Measurements from ENCODE around the gene ALDOC.
A peak's percentile ranks its signal among the peaks of the same experiment; 100 is the strongest.

The ALDOC gene

DNA sequence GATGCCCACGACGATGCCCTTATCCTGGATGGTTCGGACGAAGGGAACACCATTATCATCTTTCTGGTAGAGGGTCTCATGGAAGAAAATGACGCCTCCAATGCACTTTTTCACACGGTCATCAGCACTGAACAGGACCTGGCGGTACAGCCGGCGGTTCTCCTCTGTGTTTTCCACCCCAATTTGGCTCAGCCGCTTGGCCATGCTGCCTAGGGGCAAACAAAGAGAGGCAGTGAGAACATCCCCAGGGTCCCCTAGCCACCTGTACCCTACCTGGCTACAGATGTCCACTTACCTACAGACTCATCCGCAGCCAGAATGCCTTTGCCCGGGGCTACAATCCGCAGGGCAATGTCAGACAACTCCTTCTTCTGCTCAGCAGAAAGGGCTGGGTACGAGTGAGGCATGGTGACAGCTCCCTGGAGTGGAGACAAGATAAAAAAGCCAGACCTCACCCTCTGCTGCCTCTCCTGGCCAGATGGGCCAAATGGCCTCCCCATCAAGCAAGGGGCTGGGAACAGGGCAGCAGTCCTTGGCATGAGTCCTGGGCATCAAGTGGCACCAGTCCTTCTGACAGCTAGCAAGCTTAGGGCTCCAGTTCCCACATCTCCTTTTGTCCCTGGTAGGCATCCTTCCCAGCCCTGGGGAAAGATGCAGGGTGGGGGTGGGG, 1.4 kb downstream of the ALDOC start:
- peaks cover 8% of the 10 kb centered on the region; the same call in 1 of the 2 replicates for H3K36me3 ChIP-seq (ENCODE audit: insufficient read depth, low read length)
- peaks cover 7% of the 10 kb centered on the region; the same call in 1 of the 2 replicates for H3K4me1 ChIP-seq (ENCODE audit: insufficient read depth, low read length)
- no peak overlapping the region for H3K9ac ChIP-seq (ENCODE audit: low read depth, low read length)
- H3K9me3 ChIP-seq (ENCODE audit: control insufficient read depth, insufficient read depth, low read length): no peaks in the 10 kb centered on the region

DNA sequence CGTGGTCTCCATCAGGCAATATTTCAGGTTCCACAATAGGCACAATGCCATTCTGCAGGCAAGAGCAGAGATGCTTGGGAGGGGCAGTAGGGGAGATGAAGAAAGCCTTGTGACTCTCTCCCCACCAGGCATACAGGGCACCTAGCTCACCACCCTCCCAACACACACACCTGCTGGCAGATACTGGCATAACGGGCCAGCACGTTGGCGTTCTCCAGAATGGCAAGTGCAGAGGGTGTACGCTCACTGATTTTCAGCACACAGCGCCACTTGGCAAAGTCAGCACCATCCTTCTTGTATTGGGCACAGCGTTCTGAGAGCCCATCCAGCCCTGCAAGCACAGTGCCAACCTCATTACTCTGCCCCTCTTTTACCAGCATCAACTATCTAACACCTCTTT, 2.2 kb downstream of the ALDOC start:
- peaks cover 7% of the 10 kb centered on the region; the same call in 1 of the 2 replicates for H3K4me1 ChIP-seq (ENCODE audit: insufficient read depth, low read length)

DNA sequence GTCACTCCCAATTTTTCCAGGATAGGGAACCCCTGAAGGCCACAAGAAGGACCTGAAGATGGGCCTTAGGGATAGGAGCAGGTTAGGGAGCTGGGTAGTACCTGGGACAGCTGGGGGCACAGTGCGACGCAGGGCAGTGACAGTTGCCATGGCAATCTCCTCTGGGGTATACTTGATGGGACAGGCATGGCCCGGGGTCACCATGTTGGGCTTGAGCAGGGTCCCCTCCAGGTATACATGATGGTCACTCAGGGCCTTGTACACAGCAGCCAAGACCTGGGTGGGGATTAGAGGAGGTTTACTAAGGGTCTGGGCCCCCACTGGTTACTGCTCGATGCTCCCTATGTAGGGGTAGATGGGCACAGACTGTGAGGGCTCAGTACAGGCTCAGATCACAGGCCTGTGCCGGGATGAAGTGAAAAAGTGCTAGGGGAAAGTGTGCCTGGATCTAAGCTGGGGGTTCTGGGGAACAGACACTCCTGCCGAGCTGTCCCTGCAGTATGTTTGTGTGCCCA, 2.7 kb downstream of the ALDOC start:
- Histone ChIP-seq H3K9ac (ENCODE audit: low read depth, low read length) (no peak overlapping the region), H3K4me1 (ENCODE audit: insufficient read depth, low read length) (peaks cover 7% of the 10 kb centered on the region; the same call in 1 of the 2 replicates), H3K36me3 (ENCODE audit: insufficient read depth, low read length) (peaks cover 5% of the 10 kb centered on the region; the same call in 1 of the 2 replicates), H3K9me3 (ENCODE audit: control insufficient read depth, insufficient read depth, low read length) (no peaks in the 10 kb centered on the region)

More for the DNA sequence above, 2.2 kb downstream of the ALDOC start:
- Histone ChIP-seq H3K36me3 (ENCODE audit: insufficient read depth, low read length) (peaks cover 8% of the 10 kb centered on the region; the same call in 1 of the 2 replicates), H3K9ac (ENCODE audit: low read depth, low read length) (no peak overlapping the region), H3K9me3 (ENCODE audit: control insufficient read depth, insufficient read depth, low read length) (no peaks in the 10 kb centered on the region)

DNA sequence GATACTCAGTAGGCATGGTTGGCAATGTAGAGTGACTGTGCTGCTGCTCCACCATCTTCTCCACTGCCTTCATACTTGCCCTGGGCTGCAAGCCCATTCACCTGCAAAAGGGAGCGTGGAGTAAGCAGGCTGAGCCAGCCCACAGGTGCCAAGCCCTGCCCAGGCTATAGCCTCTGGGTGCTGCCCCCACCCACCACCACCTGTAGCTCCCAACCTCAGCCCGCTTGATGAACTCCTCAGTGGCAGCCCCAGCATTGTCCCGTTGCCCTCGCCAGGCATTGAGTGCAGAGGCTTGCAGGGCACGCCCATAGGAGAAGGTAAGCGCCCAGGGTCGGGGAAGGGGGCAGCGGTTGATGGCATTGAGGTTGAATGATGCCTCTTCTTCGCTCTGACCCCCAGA, 3.2 kb downstream of the ALDOC start:
- H3K9ac ChIP-seq (ENCODE audit: low read depth, low read length): no peak overlapping the region
- H3K4me1 ChIP-seq (ENCODE audit: insufficient read depth, low read length): peaks cover 7% of the 10 kb centered on the region; the same call in 1 of the 2 replicates
- no peaks in the 10 kb centered on the region for H3K9me3 ChIP-seq (ENCODE audit: control insufficient read depth, insufficient read depth, low read length)
- H3K36me3 ChIP-seq (ENCODE audit: insufficient read depth, low read length): no peaks in the 10 kb centered on the region

DNA sequence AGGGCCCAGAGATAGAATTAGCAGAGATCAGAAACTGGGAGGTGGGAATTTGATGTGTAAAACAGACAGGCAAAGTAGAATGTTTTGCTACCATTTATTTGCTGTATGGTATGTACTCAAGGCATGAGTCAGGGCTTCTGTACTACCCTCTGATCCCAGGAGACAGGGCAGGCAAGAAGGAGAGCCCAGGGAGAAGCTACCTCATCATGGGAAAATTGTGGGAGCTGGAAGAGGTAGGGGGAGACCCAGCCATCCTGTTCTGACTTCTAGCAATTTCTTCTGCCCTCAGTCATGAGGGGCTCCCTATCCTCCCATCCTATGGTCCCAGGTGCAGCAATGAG, 3.7 kb downstream of the ALDOC start:
- Histone ChIP-seq H3K9me3 (ENCODE audit: control insufficient read depth, insufficient read depth, low read length) (no peaks in the 10 kb centered on the region), H3K9ac (ENCODE audit: low read depth, low read length) (no peak overlapping the region), H3K4me1 (ENCODE audit: insufficient read depth, low read length) (peaks cover 7% of the 10 kb centered on the region; the same call in 1 of the 2 replicates), H3K36me3 (ENCODE audit: insufficient read depth, low read length) (no peaks in the 10 kb centered on the region)

DNA sequence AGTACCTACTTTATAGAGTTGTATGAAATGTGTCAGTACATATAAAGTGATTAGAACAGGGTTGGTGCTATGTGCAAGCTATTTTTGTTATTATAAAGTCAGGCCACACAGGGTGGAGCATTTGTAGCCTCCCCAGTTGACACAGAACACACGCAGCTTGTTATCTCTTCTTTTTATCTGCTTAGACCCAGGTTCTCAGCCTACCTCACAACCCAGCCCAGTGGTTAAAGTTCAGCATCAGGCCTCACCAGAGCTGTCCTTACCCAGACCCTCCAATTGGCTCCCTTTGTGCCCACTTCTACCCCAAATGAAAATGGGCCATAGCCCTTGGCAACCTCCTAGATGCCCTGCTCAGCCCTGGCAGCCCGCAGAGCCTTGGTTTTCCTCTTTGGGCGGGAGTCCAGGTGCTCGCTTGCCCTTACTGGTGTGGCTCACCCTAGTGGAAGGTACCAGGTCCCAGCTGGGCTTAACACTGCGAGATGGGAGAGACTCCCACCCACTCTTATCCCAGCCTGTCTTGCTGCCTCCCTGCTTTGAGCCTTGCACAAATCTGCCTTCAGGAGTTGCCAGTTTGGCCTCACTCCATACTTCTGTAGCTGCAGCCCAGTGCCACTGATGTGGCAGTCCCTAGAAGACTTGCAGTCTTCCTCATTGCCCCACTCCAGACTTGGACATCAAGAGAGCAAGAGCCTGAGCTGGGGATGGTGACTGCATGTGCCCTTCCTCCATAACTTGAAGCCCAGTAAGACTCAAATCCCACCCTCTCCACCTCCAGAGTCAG, 4.2 kb downstream of the ALDOC start:
- Histone ChIP-seq H3K4me1 (ENCODE audit: insufficient read depth, low read length) (peaks cover 6% of the 10 kb centered on the region; the same call in 1 of the 2 replicates), H3K9ac (ENCODE audit: low read depth, low read length) (0 out of 2 replicates have a peak overlapping the region, but pooled peaks have one; percentile 88), H3K9me3 (ENCODE audit: control insufficient read depth, insufficient read depth, low read length) (no peaks in the 10 kb centered on the region), H3K36me3 (ENCODE audit: insufficient read depth, low read length) (no peaks in the 10 kb centered on the region)

DNA sequence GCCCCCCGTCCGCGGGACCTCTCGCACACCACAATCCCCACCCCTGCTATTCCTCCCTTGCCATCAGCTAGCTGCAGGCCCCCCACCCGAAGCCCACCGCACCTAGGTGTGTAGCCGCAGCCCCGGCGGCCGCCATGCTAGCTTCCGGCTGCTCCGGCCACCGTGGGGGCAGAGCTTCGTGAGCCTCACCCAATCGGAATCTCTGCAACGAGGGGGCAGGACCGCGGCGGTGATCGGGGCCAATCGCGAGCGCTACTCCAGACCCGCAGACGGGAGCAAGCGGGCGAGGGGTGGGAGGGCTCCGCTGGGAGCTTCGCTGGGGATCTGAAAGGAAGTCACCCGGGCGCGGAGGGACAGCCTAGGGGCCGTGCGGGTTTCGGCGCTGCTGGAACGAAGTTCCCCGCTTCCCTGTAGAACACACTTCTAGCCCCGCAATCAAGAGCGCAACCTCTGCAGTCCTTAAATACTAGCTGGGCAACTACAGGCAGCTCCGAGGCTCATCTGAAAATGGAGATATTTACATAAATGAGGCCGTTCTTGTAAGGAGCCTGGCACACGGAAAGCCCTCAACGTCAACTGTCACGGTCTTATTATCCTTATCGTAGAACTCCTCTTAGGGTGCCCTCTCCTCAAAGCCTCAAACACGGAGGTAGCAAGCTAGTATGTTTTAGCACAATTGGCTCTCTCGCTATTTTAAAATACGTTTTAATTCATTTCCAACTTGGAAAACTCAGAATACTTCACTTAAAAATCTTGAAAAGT, 5.2 kb downstream of the ALDOC start, which contains the start of gene PIGS:
PIGS (minus strand) TSS at position 164 of the 762 bp plus-strand sequence; CDS start at position 136, 28 bp downstream.
- no peaks in the 10 kb centered on the region for H3K9me3 ChIP-seq (ENCODE audit: control insufficient read depth, insufficient read depth, low read length)
- H3K9ac ChIP-seq (ENCODE audit: low read depth, low read length): peak within 1 kb of the TSS; percentile 88
- H3K36me3 ChIP-seq (ENCODE audit: insufficient read depth, low read length): no peaks in the 10 kb centered on the region
- no peaks in the 10 kb centered on the region for H3K4me1 ChIP-seq (ENCODE audit: insufficient read depth, low read length)

DNA sequence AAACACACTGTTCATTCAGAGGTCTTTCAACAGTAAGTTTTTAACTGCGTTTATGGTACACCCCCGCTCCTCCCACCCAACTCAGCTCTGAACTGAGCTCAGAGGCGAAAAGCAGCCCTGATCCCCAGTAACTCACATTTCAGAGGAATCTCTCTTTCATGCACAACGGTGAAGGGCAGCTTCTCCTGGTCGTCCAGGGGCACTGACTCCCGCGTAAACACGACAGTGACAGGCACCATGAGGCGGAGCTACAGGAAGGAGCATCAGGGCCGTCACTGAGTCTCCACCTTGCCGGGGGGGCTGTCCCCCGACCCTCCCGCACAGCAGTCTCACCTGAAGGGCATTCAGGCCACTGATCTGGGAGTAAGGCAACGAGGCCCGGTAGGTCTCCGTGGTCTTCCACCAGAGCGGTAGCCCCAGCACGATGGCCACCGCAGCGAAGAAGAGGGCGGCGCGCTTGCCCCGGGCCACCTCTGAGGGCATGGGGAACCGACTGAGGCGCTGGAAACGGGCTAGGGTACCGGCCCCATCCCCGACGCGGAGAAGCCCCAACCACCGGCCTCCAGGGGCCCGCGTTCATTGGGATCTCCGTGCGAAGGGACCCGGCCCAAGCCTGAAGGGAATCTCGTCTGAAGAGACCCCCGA, 5.9 kb downstream of the ALDOC start:
- H3K4me1 ChIP-seq (ENCODE audit: insufficient read depth, low read length): no peaks in the 10 kb centered on the region
- no peaks in the 10 kb centered on the region for H3K9me3 ChIP-seq (ENCODE audit: control insufficient read depth, insufficient read depth, low read length)
- no peaks in the 10 kb centered on the region for H3K36me3 ChIP-seq (ENCODE audit: insufficient read depth, low read length)
- H3K9ac ChIP-seq (ENCODE audit: low read depth, low read length): peak overlapping the region; percentile 88

DNA sequence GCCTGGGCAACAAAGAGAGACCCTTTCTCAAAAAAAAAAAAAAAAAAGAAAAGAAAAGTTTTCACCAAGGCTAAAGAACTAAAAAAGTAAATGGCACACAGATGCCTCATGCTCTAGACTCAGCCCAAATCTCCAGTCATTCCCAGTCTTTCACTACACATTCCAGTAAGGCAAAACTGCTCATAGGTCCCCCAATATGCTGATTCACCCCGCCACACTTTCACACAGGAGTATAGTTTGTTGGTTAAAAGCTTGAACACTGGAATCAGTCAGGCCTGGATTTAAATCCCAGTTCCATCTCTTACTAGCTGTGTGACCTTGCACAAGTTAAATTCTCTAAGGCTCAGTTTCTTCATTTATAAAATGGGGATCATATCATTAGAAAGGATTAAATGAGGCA, 7.2 kb downstream of the ALDOC start:
- no peaks in the 10 kb centered on the region for H3K4me1 ChIP-seq (ENCODE audit: insufficient read depth, low read length)
- H3K9ac ChIP-seq (ENCODE audit: low read depth, low read length): no peak overlapping the region
- H3K36me3 ChIP-seq (ENCODE audit: insufficient read depth, low read length): no peaks in the 10 kb centered on the region
- no peaks in the 10 kb centered on the region for H3K9me3 ChIP-seq (ENCODE audit: control insufficient read depth, insufficient read depth, low read length)

DNA sequence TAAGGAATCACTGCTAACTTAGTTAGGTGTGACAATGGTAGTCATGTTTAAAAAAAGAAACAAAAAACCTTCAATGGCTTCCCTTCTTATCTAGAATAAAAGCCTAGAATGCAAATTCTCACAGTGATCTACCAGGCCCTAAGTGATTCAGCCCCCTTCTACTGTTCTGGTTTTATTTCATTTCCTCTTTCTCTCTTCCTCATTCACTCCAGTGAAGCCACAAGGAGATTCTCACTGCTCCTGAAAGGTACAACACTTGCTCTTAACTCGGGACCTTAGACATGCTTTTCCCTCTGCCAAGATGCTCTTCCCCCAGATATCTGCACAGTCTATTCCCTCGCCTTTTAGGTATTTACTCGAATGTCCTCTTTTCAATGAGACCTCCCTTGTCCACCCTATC, 9.1 kb downstream of the ALDOC start:
- H3K4me1 ChIP-seq (ENCODE audit: insufficient read depth, low read length): no peaks in the 10 kb centered on the region
- no peaks in the 10 kb centered on the region for H3K9me3 ChIP-seq (ENCODE audit: control insufficient read depth, insufficient read depth, low read length)
- no peaks in the 10 kb centered on the region for H3K36me3 ChIP-seq (ENCODE audit: insufficient read depth, low read length)
- no peak overlapping the region for H3K9ac ChIP-seq (ENCODE audit: low read depth, low read length)

DNA sequence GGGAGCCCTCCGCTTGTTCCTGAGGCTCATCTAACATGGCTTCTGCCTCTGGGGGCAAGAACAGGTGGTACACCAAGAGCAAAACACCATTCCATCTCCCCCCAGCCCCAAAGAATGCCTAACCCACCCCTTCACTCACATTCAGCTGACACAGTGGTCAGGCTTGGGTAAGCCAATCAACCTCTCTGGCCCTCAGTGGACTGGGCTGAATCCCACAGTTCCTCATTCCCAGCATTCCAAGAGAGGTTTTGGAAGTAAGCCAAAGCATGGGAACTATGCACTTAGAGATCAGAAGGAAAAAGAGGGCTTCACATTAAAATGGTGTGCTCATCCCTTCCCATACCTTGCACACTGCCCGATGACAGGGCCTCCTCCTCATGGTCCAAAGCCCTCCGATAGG, 13.2 kb downstream of the ALDOC start:
- no peak overlapping the region for H3K9ac ChIP-seq (ENCODE audit: low read depth, low read length)
- H3K36me3 ChIP-seq (ENCODE audit: insufficient read depth, low read length): no peaks in the 10 kb centered on the region; the same call in 1 of the 2 replicates
- H3K4me1 ChIP-seq (ENCODE audit: insufficient read depth, low read length): no peaks in the 10 kb centered on the region
- H3K9me3 ChIP-seq (ENCODE audit: control insufficient read depth, insufficient read depth, low read length): no peaks in the 10 kb centered on the region

DNA sequence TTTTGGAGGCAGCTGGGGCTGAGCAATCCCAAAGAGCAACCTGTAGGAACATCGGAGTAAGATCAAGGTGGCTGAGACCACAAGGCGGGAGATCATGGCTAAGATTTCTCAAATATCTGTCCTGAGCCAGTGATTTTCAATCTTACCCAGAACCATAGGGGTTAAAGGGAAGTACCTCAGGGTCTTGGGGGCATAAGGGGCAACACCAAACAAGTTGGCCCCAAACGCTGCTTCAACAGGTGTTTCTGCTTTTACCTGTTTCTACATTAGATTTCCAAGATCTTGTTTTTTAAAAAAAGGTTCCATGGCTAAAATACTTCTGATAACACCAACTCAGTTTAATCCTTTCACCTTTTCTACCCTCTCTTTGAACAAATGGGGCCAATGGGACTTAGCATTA, 21.7 kb downstream of the ALDOC start:
- H3K4me1 ChIP-seq (ENCODE audit: insufficient read depth, low read length): 0 out of 2 replicates have a peak, but pooled peaks cover 6% of the 10 kb centered on the region
- H3K9ac ChIP-seq (ENCODE audit: low read depth, low read length): no peak overlapping the region
- peaks cover 6% of the 10 kb centered on the region; the same call in 1 of the 2 replicates for H3K36me3 ChIP-seq (ENCODE audit: insufficient read depth, low read length)
- no peaks in the 10 kb centered on the region for H3K9me3 ChIP-seq (ENCODE audit: control insufficient read depth, insufficient read depth, low read length)

DNA sequence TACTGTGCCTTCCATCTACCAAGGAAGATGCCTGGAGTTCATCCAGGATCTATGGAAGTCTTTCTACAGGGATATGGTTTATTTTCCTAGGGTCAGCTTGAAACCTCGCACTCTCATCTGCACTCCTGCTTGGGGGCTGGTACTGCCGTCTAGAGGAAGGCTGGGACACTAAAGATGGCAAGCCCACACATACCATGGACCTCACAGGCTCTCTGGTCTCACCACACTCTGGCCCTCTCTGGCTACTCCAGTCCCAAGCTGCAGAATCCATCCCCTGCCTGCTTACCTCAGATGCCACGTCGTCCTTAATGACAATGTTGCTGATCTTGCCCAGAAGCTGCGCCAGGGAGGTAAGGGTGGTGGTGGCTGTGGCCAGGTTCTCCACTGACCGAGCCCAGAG, 22.1 kb downstream of the ALDOC start:
- no peak overlapping the region for H3K9ac ChIP-seq (ENCODE audit: low read depth, low read length)
- peaks cover 6% of the 10 kb centered on the region; the same call in 1 of the 2 replicates for H3K36me3 ChIP-seq (ENCODE audit: insufficient read depth, low read length)
- H3K4me1 ChIP-seq (ENCODE audit: insufficient read depth, low read length): 0 out of 2 replicates have a peak, but pooled peaks cover 6% of the 10 kb centered on the region
- H3K9me3 ChIP-seq (ENCODE audit: control insufficient read depth, insufficient read depth, low read length): no peaks in the 10 kb centered on the region

Data from ES-I3 (cell line).